GM12874 (cell line): Measurements from ENCODE around the gene IQCN.

Experiments
- CTCF ChIP-seq: IDR thresholded peaks from 2 replicates; pipeline ENCODE4 v1.5.1; 2011; ENCODE audit warnings: low read depth, mild to moderate bottlenecking, control low read depth, low read length, moderate library complexity; ENCODE audit not compliant: insufficient read depth

Gene IQCN

GRCh38 chr19:18264971-18265540, 9.2 kb downstream of the IQCN start:
- TF ChIP-seq CTCF = no peak

GRCh38 chr19:18264137-18264854, 10.0 kb downstream of the IQCN start:
- no peak for TF ChIP-seq CTCF

GRCh38 chr19:18263324-18264136, 10.7 kb downstream of the IQCN start:
- no peak for TF ChIP-seq CTCF

- no peak for TF ChIP-seq CTCF
Measured at GRCh38 chr19:18262917-18263316, 11.3 kb downstream of the IQCN start.

- no peak for TF ChIP-seq CTCF
Measured at GRCh38 chr19:18262144-18262543, 12.1 kb downstream of the IQCN start.

- TF ChIP-seq CTCF = no peak
Measured at GRCh38 chr19:18261474-18261873, 12.8 kb downstream of the IQCN start.

- no peak for TF ChIP-seq CTCF
Measured at GRCh38 chr19:18259893-18260292, 14.4 kb downstream of the IQCN start.
